ENCODE data around the gene TMEM125. TPM values are rescaled to one million over a fixed set of nuclear protein-coding genes. Genes with fewer than 3 reads are reported as not detected.

Gene TMEM125
- total RNA-seq, 1 experiment from 2014 or later, result not detected

GRCh38 chr1:43243299-43243698, 26.5 kb upstream of the TMEM125 start:
- no peaks in the 10 kb centered on the region for H3K27me3 ChIP-seq (ENCODE audit: control insufficient read depth, insufficient read depth, low read length)
- no TSS peak for BruUV-seq (replicated peaks)
- in situ Hi-C loops (cut with HindIII; ENCODE audit: low pct_unique_long_range_greater_than_20kb, low sequenced_read_pairs) (no loop called here), intact Hi-C loops (cut with micrococcal nuclease; ENCODE audit: unreplicated experiment) (no loop called here)
- H3K36me3 ChIP-seq (ENCODE audit: control insufficient read depth, insufficient read depth, low read length), result no peaks in the 10 kb centered on the region
- no peak overlapping the region for H3K4me3 ChIP-seq (ENCODE audit: low read depth in 2 of 2, low read length in 2 of 2)
- H3K9me3 ChIP-seq (ENCODE audit: control insufficient read depth, insufficient read depth, low read depth, low read length), result peaks cover 8% of the 10 kb centered on the region; the same call in 1 of the 2 replicates
- no peak for ATAC-seq
- TF ChIP-seq SIN3A (IDR thresholded peaks at IDR 0.05; ENCODE audit: borderline replicate concordance, insufficient read depth, low read depth, low read length), result no peak
- no peak for TF ChIP-seq TCF7L2 (IDR thresholded peaks at IDR 0.05; ENCODE audit: low read depth, low read length)
- TF ChIP-seq CTCF (IDR thresholded peaks at IDR 0.05), result no peak
- TF ChIP-seq REST (IDR thresholded peaks at IDR 0.05; ENCODE audit: insufficient read depth in 1 of 2, low read depth in 2 of 2, low read length in 1 of 2), result no peak
- no peak for TF ChIP-seq POLR2AphosphoS5 (IDR thresholded peaks at IDR 0.05; ENCODE audit: low read depth, low read length)
- ChIA-PET CTCF (no interaction called here), POLR2A (interaction anchor here (0.6 kb wide), 1 partner anchor 127 kb away, joined by 3 read pairs; no protein-coding TSS in a partner anchor)
- no peak overlapping the region for H3K27ac ChIP-seq (ENCODE audit: low read length)
- H3K4me1 ChIP-seq (ENCODE audit: control insufficient read depth, insufficient read depth, low read length), result no peaks in the 10 kb centered on the region
- DNase-seq (ENCODE audit: low read depth, low spot score), result no peak

- POLR2A ChIA-PET, result no interaction called here
- H3K4me1 ChIP-seq (ENCODE audit: control insufficient read depth, insufficient read depth, low read length), result no peaks in the 10 kb centered on the region
- intact Hi-C loops (cut with micrococcal nuclease; ENCODE audit: unreplicated experiment) (no loop called here), in situ Hi-C loops (cut with HindIII; ENCODE audit: low pct_unique_long_range_greater_than_20kb, low sequenced_read_pairs) (no loop called here)
- DNase-seq (ENCODE audit: low read depth, low spot score) (no peak), ATAC-seq (no peak)
- H3K27me3 ChIP-seq (ENCODE audit: control insufficient read depth, insufficient read depth, low read length), result no peaks in the 10 kb centered on the region
- no TSS peak for BruUV-seq (replicated peaks)
- no peaks in the 10 kb centered on the region for H3K36me3 ChIP-seq (ENCODE audit: control insufficient read depth, insufficient read depth, low read length)
- no peak overlapping the region for H3K4me3 ChIP-seq (ENCODE audit: low read depth in 2 of 2, low read length in 2 of 2)
- no peak overlapping the region for H3K27ac ChIP-seq (ENCODE audit: low read length)
- TF ChIP-seq POLR2AphosphoS5 (IDR thresholded peaks at IDR 0.05; ENCODE audit: low read depth, low read length) (no peak), TCF7L2 (IDR thresholded peaks at IDR 0.05; ENCODE audit: low read depth, low read length) (no peak), CTCF (IDR thresholded peaks at IDR 0.05) (no peak), REST (IDR thresholded peaks at IDR 0.05; ENCODE audit: insufficient read depth in 1 of 2, low read depth in 2 of 2, low read length in 1 of 2) (no peak), SIN3A (IDR thresholded peaks at IDR 0.05; ENCODE audit: borderline replicate concordance, insufficient read depth, low read depth, low read length) (no peak)
- H3K9me3 ChIP-seq (ENCODE audit: control insufficient read depth, insufficient read depth, low read depth, low read length), result peaks cover 8% of the 10 kb centered on the region; the same call in 1 of the 2 replicates
- CTCF ChIA-PET, result no interaction called here
Measured at GRCh38 chr1:43246466-43247213, 23.1 kb upstream of the TMEM125 start.
